ENCODE measurements around the gene TOMM70. TPM values are rescaled to one million over a fixed set of nuclear protein-coding genes. Genes with fewer than 3 reads are reported as not detected.
"Not testable (repeated sequence)": the region's sequence is repeated elsewhere in the genome, so short reads cannot be mapped to it uniquely, and the experiment has no call there.

Gene TOMM70
- total and polyA plus RNA-seq, 10 donors = 10.6 to 37.2 (median 30.4) TPM

GRCh38 chr3:100352296-100353231 is 48.3 kb downstream of the TOMM70 start:
- H3K27me3 ChIP-seq (replicated peaks in 1 of 7) = no peaks in the 10 kb centered on the region
- no peak overlapping the region for H3K27ac ChIP-seq
- 92 to 98% (median 93%) methylated on average over 10 of the region's 10 CpGs for WGBS, 5 donors
- DNase-seq = no peak
- no peak overlapping the region for H3K4me3 ChIP-seq
- H3K4me1 ChIP-seq = no peaks in the 10 kb centered on the region
- intact Hi-C loops (cut with DNase I; ENCODE audit: low total_unique reads) = no loop called here
- H3K9me3 ChIP-seq = peaks cover 0 to 5% (median 0%) of the 10 kb centered on the region in 8 donors
- TF ChIP-seq CTCF (IDR thresholded peaks at IDR 0.05 in 8 of 11, conservative IDR thresholded peaks at IDR 0.05 in 3 of 11) (no peak), POLR2A (IDR thresholded peaks at IDR 0.05) (no peak), POLR2AphosphoS5 (IDR thresholded peaks at IDR 0.05) (no peak)
- H3K36me3 ChIP-seq = peaks cover 0 to 88% (median 61%) of the 10 kb centered on the region in 6 donors

- H3K4me3 ChIP-seq = not testable (repeated sequence)
Measured at GRCh38 chr3:100351770-100352169, 49.1 kb downstream of the TOMM70 start.

GRCh38 chr3:100348727-100349126 is 52.2 kb downstream of the TOMM70 start:
- DNase-seq = no peak
- 90 to 96% (median 92%) methylated on average over 5 of the region's 5 CpGs for WGBS, 5 donors
- Histone ChIP-seq H3K9me3 (peaks cover 0 to 5% (median 0%) of the 10 kb centered on the region in 8 donors), H3K4me3 (no peak overlapping the region), H3K36me3 (peaks cover 0 to 88% (median 62%) of the 10 kb centered on the region in 6 donors), H3K4me1 (no peaks in the 10 kb centered on the region), H3K27ac (no peak overlapping the region), H3K27me3 (replicated peaks in 1 of 7) (no peaks in the 10 kb centered on the region)
- TF ChIP-seq POLR2AphosphoS5 (IDR thresholded peaks at IDR 0.05) (no peak), CTCF (IDR thresholded peaks at IDR 0.05 in 8 of 11, conservative IDR thresholded peaks at IDR 0.05 in 3 of 11) (no peak), POLR2A (IDR thresholded peaks at IDR 0.05) (no peak)
- intact Hi-C loops (cut with DNase I; ENCODE audit: low total_unique reads) = no loop called here

More at GRCh38 chr3:100351770-100352169, 49.1 kb downstream of the TOMM70 start:
- DNase-seq; H3K27ac ChIP-seq; H3K9me3 ChIP-seq; H3K4me1 ChIP-seq; intact Hi-C loops (cut with DNase I; ENCODE audit: low total_unique reads); H3K27me3 ChIP-seq (replicated peaks in 1 of 7): not testable (repeated sequence)
- H3K36me3 ChIP-seq = peaks cover 0 to 88% (median 67%) of the 10 kb centered on the region in 6 donors
- WGBS, 5 donors = 89 to 100% (median 97%) methylated on average over 1 to 2 of the region's 2 CpGs; no CpG with 5 or more reads in 1 of the 5 donors

GRCh38 chr3:100340527-100340926 is 60.4 kb downstream of the TOMM70 start:
- intact Hi-C loops (cut with DNase I; ENCODE audit: low total_unique reads) = no loop called here
- Histone ChIP-seq H3K27ac (no peak overlapping the region), H3K4me3 (no peak overlapping the region), H3K27me3 (replicated peaks in 1 of 7) (no peaks in the 10 kb centered on the region), H3K9me3 (peaks cover 0 to 8% (median 4%) of the 10 kb centered on the region in 8 donors), H3K4me1 (peaks cover 1 to 7% (median 5%) of the 10 kb centered on the region in 6 donors), H3K36me3 (peaks cover 0 to 66% (median 44%) of the 10 kb centered on the region in 6 donors)
- no peak for DNase-seq
- 63 to 93% (median 80%) methylated on average over 1 of the region's 1 CpG for WGBS, 5 donors
- TF ChIP-seq POLR2AphosphoS5 (IDR thresholded peaks at IDR 0.05) (no peak), POLR2A (IDR thresholded peaks at IDR 0.05) (no peak), CTCF (IDR thresholded peaks at IDR 0.05 in 8 of 11, conservative IDR thresholded peaks at IDR 0.05 in 3 of 11) (no peak)
